SU-DHL-6 (cell line): Measurements from ENCODE around the gene ACTN4.

Source experiments
- H2AFZ ChIP-seq: fragments of 200-600 bp; sonication (generic); 2 replicates; pipeline ENCODE4 v1.6.1; 2014; ENCODE audit warnings: low read depth, mild to moderate bottlenecking, moderate library complexity, mixed read lengths, antibody characterized with exemption, low read length; ENCODE audit not compliant: severe bottlenecking
- H3F3A ChIP-seq: fragments of 200-600 bp; shearing (Covaris generic); 2 replicates; pipeline ENCODE4 v1.6.0; 2016; ENCODE audit warnings: antibody characterized with exemption, mild to moderate bottlenecking; ENCODE audit not compliant: insufficient read depth
- H3K27ac ChIP-seq: fragments of 200-600 bp; sonication (generic); 2 replicates; pipeline ENCODE4 v1.5.1; 2016; ENCODE audit warnings: low read depth, mild to moderate bottlenecking, low read length, moderate library complexity, mixed read lengths
- H3K27me3 ChIP-seq: fragments of 200-600 bp; sonication (generic), shearing (Covaris generic); 2 replicates; pipeline ENCODE4 v1.6.0; 2014; ENCODE audit warnings: mild to moderate bottlenecking, low read length
- H3K36me3 ChIP-seq: fragments of 200-600 bp; sonication (generic); 2 replicates; pipeline ENCODE4 v1.6.1; 2014; ENCODE audit warnings: mild to moderate bottlenecking, low read length, mixed read lengths
- H3K4me2 ChIP-seq: fragments of 300-600, 200-600 bp; shearing (Covaris generic), sonication (generic); 2 replicates; pipeline ENCODE4 v1.6.0; 2014; ENCODE audit warnings: low read length, low read depth, mild to moderate bottlenecking; ENCODE audit not compliant: poor library complexity, severe bottlenecking
- H3K4me3 ChIP-seq: fragments of 200-600 bp; sonication (generic); 2 replicates; pipeline ENCODE4 v1.5.1; 2014; ENCODE audit warnings: antibody characterized with exemption, low read length, mild to moderate bottlenecking, mixed read lengths; ENCODE audit not compliant: insufficient read depth, poor library complexity, severe bottlenecking
- H3K79me2 ChIP-seq: fragments of 200-600 bp; sonication (generic); 2 replicates; pipeline ENCODE4 v1.6.1; 2014; ENCODE audit warnings: mild to moderate bottlenecking, low read length, moderate library complexity; ENCODE audit not compliant: insufficient read depth
- H3K9ac ChIP-seq: fragments of 200-600 bp; sonication (generic); 2 replicates; pipeline ENCODE4 v1.7.0; 2014; ENCODE audit warnings: mild to moderate bottlenecking, low read length
- H3K9me2 ChIP-seq: fragments of 200-600 bp; sonication (generic); replicated peaks from 2 replicates; pipeline ENCODE4 v1.6.1; 2014; ENCODE audit warnings: low read length; ENCODE audit not compliant: insufficient read depth
- H3K9me3 ChIP-seq: fragments of 200-600 bp; sonication (generic); 2 replicates; pipeline ENCODE4 v1.6.1; 2014; ENCODE audit warnings: low read length, mixed read lengths; ENCODE audit not compliant: insufficient read depth
- H4K20me1 ChIP-seq: fragments of 200-600 bp; sonication (generic); 2 replicates; pipeline ENCODE4 v1.6.1; 2014; ENCODE audit warnings: low read depth, mild to moderate bottlenecking, antibody characterized with exemption, low read length, moderate library complexity, mixed read lengths
- EZH2phosphoT487 ChIP-seq: fragments of 200-600 bp; sonication (generic), shearing (Covaris generic); conservative IDR thresholded peaks from 2 replicates; pipeline ENCODE4 v1.6.1; 2018; ENCODE audit warnings: mild to moderate bottlenecking, antibody characterized with exemption, low read length, moderate library complexity, mixed read lengths
- TF ChIP-seq, protein P1 (sequence below): fragments of 200-600 bp; sonication (generic); IDR thresholded peaks from one replicate; pipeline ENCODE4 v1.5.1; 2017; ENCODE audit warnings: antibody characterized with exemption, mild to moderate bottlenecking, low read length, moderate library complexity; ENCODE audit not compliant: insufficient read depth, poor library complexity, severe bottlenecking

ACTN4 gene

DNA sequence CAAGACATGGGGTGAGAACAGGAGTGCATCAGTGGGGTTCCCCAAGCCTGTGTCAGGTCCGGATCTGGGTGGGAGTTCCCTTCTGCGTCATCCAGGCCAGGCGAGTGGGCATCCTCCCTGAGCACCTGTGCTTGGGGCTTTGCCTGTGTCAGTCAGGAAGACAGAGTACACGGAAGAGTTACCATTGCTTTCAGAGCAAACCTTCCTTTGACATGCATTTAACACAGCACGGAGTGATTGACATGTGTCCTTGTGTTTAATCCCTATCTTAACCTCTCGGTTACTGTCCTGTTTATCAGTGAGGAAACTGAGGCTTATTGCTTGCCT is 49.2 kb downstream of the ACTN4 start:
- no peak overlapping the region for H2AFZ ChIP-seq
- H3K36me3 ChIP-seq, result no peaks in the 10 kb centered on the region
- no peaks in the 10 kb centered on the region for H4K20me1 ChIP-seq
- no peak overlapping the region for H3K4me3 ChIP-seq
- no peaks in the 10 kb centered on the region for H3K27me3 ChIP-seq
- TF ChIP-seq, protein P1, sequence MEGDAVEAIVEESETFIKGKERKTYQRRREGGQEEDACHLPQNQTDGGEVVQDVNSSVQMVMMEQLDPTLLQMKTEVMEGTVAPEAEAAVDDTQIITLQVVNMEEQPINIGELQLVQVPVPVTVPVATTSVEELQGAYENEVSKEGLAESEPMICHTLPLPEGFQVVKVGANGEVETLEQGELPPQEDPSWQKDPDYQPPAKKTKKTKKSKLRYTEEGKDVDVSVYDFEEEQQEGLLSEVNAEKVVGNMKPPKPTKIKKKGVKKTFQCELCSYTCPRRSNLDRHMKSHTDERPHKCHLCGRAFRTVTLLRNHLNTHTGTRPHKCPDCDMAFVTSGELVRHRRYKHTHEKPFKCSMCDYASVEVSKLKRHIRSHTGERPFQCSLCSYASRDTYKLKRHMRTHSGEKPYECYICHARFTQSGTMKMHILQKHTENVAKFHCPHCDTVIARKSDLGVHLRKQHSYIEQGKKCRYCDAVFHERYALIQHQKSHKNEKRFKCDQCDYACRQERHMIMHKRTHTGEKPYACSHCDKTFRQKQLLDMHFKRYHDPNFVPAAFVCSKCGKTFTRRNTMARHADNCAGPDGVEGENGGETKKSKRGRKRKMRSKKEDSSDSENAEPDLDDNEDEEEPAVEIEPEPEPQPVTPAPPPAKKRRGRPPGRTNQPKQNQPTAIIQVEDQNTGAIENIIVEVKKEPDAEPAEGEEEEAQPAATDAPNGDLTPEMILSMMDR, result no peak
- no peak for TF ChIP-seq EZH2phosphoT487
- no peak overlapping the region for H3K9ac ChIP-seq
- H3K9me3 ChIP-seq, result no peaks in the 10 kb centered on the region
- no peak overlapping the region for H3K27ac ChIP-seq
- H3K79me2 ChIP-seq, result peaks cover 66% of the 10 kb centered on the region
- no peaks in the 10 kb centered on the region for H3K9me2 ChIP-seq
- H3F3A ChIP-seq, result no peaks in the 10 kb centered on the region
- no peak overlapping the region for H3K4me2 ChIP-seq

DNA sequence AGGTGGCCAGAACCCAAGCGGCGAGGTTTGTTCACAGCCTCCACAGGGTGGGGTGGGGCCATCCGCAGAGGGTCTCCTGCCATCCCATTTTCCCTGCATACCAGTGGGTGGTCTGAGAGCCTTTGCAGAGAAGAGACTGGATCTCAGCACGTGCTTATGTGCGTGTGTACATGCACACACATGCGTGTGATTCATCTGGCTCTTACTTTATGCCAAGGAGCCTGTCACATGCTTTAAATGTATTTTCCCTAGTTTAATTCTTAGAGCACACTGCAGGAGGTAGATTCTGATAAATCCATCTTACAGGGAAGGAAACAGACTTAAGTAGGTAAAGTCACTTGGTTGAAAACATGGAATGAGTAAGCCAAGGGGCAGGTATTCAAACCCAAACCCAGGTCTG is 49.7 kb downstream of the ACTN4 start:
- Histone ChIP-seq H3K79me2 (peaks cover 65% of the 10 kb centered on the region), H3K9me2 (no peaks in the 10 kb centered on the region)

DNA sequence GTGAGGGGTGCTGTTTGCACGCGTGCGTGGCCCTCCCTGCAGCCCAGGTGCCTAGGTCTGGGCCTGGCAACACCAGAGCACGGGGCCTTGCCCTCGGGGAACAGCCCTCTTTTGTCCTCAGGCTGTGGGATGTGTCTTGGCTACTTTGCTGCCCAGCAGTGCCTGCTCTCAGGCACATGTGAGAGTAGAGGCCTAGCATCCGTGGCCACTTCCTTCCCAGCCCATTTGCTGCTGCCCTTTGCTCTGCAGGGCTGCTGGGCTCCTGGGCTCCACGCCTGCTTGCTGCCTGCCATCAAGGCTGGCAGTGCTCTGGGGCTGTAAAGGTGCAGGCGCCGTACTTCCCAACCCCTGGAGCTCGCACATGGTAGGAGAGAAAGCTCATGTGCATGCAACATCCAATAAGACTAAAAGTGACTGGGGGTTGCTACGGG is 50.2 kb downstream of the ACTN4 start:
- no peak overlapping the region for H3K9ac ChIP-seq
- peaks cover 65% of the 10 kb centered on the region for H3K79me2 ChIP-seq
- no peak for TF ChIP-seq EZH2phosphoT487
- TF ChIP-seq, protein P1, result no peak
- no peak overlapping the region for H2AFZ ChIP-seq
- no peaks in the 10 kb centered on the region for H3K36me3 ChIP-seq
- no peaks in the 10 kb centered on the region for H3K9me3 ChIP-seq
- H4K20me1 ChIP-seq, result no peaks in the 10 kb centered on the region
- H3K4me3 ChIP-seq, result no peak overlapping the region
- H3K27me3 ChIP-seq, result no peaks in the 10 kb centered on the region
- no peak overlapping the region for H3K4me2 ChIP-seq
- H3K9me2 ChIP-seq, result no peaks in the 10 kb centered on the region
- no peaks in the 10 kb centered on the region for H3F3A ChIP-seq
- no peak overlapping the region for H3K27ac ChIP-seq

More for the DNA sequence above, 49.7 kb downstream of the ACTN4 start:
- Histone ChIP-seq H3K9ac (no peak overlapping the region), H3K36me3 (no peaks in the 10 kb centered on the region), H3F3A (no peaks in the 10 kb centered on the region), H3K27me3 (no peaks in the 10 kb centered on the region), H3K27ac (no peak overlapping the region), H3K4me3 (no peak overlapping the region), H3K9me3 (no peaks in the 10 kb centered on the region), H2AFZ (no peak overlapping the region), H4K20me1 (no peaks in the 10 kb centered on the region), H3K4me2 (no peak overlapping the region)
- TF ChIP-seq EZH2phosphoT487, result no peak
- TF ChIP-seq, protein P1, result no peak
